Midbrain (tissue), 1 donor: ENCODE results near the gene SLC24A3.

Experiments used
- DNase-seq: peaks from one replicate; lab custom pipeline; 2025; lab: John Stamatoyannopoulos, UW

Gene SLC24A3

DNA sequence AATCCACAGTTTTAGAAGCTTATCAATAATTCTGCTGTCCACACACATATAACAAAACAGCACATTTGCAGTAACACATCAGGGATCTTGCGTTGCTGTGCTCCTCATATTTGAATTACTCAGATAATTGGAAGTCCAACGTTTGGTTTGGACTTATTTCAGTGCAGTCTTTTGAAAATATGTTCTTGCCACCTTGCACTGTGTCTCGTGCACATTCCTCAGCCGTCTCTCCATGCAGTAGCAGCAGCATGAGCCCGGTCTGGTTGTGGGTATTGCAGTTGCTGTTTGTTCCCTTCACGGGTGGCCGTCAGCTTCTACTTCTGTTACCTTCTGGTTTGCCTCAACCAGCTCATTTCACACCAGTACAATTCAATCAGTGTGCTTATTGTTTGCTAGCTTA is 215.5 kb downstream of the SLC24A3 start:
- no peak for DNase-seq

DNA sequence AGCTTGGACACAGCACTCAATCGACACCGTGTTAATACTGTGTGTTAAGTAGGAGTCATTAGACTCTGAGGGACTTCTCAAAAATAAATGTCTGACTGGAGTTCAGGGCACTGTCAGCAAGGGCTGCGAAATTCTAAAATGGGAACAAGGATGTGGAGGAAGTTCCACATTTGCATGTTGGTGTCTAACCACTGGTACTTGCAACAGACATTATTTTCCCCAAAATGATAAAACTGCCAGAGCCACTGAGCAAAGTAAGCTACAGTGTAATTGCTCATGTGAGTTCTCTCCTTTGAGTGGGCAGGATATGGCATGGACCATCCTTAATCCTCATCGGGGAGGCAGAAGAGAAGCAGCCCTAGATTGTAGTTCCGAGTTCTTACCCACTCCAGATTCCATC is 215.9 kb downstream of the SLC24A3 start:
- no peak for DNase-seq

DNA sequence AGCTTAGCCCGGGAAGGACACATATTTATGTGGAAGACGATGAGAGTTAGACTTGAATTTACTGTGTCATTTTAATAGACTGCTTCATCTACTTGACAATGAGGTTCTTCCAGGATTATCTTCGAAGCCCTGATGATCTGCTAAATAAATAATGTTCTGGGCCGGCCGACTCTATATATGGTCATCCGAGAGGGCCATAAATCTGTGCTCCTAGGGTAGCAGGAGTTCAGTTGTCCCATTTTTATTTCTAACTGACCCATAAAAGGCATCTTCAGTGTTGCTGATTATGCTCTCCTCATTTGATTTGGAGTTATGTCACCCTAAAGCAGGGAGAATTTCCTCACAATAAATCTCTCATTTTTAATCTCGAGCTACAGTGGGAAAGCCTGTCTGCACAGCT is 217.1 kb downstream of the SLC24A3 start:
- no peak for DNase-seq

DNA sequence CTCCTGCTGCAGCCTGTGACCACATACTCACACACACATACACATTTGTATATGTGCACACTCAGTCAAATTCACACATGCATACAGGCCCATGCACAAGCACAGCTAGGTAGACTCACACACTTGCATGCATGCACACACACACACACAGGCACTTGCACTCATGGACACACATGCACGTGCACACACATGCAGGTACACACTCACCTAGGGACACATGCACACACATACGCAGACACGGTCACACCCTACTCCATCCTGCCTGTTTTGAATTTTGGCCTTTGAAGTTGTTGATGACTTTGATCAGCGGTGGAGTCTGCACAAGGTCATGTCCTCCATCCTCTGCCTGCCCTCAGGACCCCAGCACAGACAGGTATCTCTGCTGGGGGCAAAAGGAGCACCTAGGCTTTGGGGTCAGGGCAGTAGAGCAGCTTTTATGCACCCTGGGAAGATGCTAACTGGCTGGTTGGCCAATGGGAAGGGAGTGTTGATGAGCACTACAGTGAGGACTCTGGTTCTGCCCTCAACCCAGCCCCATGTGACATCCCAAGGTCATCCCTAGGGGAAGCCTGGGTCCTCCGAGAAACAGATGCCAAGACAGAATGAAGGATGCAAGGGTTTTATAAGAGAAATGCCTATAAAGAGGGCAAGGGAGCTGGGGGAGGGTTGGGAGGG is 218.3 kb downstream of the SLC24A3 start:
- DNase-seq, result no peak

DNA sequence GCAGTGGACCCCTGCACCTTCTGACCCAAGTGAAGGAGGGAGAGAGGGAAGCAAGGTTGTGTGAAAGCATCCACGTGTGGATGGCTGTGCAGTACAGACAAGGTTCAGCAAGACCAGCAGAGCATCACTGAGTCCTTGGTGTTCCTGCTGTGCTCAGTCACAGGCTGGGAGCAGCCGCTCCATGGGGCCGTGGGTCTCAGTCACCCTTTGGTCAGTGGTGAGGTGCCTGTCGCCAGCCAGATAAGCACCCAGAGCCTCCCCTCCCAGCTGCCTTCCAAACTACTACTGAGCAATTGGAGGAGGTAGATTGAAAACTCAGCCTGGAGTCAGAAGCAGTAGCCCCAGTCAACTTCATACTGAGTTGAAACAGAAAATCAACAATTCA is 218.9 kb downstream of the SLC24A3 start:
- no peak for DNase-seq

DNA sequence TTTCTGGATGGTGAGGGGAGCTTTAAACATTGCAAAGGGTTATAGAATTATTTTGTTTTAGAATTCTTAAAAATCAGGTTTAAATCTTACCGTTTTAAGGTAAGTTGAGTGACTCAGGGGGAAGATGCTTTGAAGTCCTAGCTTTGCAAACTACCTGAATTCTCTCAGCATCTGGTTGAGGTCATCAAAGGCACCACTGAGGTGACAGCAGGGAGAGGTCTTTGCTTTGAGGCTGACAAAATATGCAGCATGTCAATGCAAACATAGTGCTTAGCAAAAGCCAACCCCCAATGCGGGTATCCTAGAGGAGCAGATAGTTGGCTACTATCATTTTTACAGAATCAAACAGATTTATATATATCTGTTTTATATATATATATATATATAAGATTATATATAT is 219.5 kb downstream of the SLC24A3 start:
- DNase-seq, result no peak

DNA sequence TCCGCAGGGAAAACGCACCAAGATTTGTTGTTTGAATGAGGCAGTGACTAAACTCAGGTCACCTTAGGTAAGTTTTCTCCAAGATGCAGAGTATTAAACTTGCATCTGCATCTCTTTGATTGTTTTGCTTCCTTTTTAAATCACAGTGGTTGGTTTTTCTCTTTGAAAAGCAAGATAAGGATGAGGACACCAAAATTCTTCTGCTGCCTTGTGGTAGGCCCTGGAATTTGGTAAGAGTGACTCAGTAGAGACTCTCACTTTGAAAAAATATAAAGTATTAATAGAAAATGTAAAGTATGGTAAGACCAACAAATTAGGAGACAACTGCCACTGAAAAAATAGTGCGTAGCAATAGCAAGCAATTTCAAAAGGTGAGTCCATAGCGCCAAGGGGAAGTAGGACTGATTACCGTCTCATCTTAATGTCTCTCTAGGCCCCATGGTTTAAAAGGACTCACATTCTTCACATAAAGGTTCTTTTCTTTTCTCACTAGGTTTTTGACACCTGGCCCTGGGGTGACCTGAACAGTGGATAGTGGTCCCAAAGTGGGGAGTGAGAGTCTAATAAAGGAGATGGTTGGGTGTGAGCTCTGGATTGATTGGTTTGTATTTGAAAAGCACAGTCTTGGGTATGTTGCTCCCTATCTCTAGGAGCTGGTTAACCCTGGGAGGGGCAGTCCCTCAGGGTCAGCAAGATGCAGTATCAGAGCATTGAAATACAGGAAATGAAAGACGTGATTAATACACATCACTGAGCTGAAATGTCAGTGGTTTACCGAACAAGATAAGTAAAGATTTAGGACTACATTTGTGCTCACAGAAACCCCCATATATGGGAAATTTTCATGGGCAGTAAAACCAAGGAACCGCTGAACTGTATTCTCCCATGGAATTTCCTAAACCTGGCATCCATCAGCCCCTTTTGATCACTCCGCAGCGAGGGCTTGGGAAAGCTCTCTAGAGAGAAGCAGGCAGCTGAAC is 221.2 kb downstream of the SLC24A3 start:
- DNase-seq, result no peak

DNA sequence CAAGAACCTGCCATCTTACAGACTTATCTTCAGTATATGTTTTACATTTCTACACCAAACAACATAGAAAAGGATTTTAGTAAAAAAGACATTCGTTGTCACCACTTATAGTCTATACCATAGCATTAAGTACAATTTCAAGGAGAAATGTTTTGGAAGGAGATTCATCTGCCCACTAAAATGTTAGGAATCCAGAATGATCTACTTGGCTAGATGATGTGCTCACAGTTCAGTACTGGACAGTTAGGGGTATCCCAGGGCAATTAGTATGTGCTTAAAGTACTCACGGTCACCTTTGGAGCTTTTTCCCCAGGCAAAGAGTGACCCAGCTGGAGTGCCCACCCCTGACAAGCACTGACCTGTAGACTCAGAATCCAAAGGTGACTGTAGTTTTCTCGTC is 222.9 kb downstream of the SLC24A3 start:
- DNase-seq, result no peak

DNA sequence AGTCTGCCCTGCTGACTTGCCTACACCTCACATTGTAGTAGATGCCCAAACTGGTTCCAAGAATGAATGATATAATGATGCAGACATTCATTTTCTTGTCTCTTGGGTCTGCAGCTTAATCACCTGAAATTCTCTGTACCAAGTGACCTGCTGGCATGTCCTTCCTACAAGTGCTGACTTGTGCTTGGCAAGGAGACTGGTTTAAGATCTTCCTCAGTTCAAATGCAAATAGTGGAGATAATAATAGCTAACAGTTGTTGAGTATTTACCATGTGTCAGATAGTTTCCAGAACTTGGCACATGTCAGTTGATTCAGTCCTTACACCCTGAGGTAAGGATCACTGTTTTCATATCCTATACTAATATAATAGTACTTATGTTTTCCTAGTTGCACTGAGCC is 223.4 kb downstream of the SLC24A3 start:
- no peak for DNase-seq

DNA sequence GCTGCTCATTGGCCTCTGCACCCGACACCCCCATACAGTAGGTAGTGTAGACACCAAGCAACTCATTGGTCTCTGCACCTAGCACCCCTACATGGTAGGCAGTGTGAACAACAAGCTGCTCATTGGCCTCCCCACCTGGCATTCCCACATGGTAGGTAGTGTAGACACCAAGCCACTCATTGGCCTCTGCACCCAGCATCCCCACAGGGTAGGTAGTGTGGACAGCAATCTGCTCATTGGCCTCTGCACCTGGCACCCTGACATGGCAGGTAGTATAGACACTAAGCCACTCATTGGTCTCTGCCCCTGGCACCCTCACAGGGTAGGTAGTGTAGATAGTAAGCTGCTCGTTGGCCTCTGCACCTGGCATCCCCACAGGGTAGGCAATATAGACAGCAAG is 226.0 kb downstream of the SLC24A3 start:
- DNase-seq, result no peak

DNA sequence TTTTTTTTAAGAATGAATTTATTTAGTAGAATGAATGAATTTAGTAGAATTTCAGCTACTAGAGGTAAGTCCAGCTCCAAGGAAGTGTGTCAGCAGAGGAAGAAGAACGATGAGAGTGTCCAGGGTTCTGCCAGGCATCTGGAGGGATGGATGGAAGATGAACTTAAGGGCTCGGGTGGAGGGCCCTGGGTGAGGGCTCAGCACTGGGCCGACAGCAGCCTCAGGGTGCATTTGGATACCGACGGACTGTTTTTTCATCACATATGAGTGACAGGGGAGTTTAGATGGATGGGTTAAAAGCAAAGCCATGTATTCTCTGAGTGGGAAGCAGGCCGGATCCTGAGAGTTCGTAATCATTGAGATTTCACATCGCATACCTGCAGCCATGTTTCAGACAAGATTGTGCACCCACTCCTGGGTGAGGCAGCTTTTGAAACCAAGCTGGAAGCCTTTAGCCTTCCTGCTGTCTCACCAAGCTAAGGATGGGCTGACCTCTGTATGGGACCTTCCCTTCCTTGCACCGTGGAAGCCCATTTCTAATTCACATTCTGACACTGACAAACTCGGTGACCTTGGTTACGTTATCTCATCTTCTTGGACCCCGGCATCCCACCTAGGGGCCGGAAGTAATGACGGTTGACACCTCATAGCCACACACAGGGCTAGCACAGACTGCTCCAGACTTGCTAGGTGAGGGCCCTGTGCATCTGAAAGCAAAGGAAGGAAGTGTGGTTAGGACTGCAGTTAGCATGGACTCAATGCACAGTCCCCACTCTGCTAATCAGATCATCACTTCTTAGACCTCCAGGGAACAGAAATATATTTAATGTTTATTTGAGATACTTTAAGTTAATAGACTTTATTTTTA is 228.5 kb downstream of the SLC24A3 start:
- DNase-seq, result no peak

DNA sequence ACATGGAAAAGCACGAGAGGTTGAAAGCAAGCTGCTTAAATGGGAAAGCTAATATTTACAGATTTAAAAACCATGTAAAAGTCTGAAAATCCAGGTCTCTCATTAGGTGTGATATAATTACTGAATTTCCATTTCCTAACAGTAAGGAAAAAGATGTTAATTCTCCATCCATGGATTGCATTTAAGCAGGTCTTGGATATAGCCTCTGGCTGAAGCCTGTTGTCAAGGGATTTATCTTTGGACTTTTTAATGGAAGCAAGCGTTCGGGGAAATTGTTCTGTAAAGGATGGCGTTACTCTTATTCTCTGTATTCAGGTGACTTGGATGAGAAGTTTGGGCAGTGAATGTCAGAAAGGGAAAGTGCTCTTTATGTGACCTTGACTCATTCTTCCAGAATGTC is 233.8 kb downstream of the SLC24A3 start:
- no peak for DNase-seq

DNA sequence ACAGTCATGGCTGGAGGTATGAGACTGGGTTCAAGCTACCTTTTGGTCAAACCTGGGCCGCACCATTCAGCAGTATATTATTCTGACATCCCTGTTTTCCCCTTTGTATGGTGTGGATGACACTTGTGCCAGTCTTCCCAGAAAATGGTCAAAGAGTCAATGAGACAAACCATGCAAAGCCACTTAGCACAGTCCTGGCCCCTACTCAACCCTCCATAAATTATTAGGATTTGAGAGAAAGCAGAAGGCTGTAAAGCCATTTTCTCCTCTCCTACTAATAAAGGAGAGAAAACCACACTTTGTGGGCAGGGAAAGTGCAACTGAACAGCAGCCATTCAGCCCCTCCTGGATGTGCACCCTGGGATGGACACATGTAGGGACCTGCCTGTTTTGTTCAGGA is 236.2 kb downstream of the SLC24A3 start:
- DNase-seq, result no peak

DNA sequence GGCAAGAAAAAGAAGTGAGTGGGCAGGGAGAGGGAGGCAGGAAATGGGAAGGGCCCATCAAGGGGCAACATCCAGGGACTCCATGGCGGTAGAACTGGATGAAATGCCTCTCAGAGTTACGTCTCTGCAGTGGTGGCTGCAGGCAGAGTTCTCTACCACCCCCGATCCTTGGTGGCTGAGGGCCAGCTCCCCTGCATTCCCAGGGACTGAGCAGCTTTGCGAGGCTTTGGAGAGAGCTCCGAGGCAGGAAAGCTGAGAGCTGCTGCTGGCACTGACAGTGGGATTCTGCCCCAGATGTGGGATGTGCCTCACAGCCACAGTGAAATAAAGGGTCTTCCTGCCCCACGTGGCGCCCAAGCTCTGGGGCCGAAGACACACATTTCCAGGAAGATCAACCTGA is 236.6 kb downstream of the SLC24A3 start:
- DNase-seq, result no peak

DNA sequence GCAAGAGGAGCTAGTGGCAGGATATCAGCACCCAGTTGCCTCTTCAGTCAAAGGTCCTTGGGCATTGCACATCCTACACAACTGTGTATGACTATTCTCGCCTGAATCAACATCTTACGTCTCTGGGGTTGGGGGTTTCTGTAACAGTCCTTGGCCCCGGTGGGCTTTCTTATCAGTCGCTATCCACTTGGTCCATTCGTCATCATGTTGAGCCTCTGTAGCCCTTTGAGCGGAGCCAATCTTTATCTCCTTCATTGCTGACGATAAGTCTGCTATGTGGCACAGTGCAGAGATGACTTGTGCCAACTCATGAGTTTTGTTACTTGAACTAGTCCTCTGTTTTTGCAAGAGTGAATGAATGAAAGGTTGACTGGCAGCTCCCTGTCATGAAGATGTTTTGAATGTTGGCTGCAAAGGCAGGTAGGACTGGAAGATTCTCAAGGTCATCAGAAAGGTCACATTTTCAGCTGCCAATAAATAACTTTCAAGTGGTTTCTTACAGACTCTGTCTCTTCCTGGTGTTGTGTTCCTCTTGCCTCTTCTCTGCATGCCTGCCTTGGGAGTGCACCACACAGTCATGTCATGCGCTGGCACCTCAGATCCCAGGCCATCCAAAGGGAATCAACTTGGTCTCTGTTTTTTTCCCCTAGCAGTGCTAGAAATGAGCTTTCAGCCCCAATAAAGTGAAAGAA is 238.9 kb downstream of the SLC24A3 start:
- DNase-seq, result no peak

DNA sequence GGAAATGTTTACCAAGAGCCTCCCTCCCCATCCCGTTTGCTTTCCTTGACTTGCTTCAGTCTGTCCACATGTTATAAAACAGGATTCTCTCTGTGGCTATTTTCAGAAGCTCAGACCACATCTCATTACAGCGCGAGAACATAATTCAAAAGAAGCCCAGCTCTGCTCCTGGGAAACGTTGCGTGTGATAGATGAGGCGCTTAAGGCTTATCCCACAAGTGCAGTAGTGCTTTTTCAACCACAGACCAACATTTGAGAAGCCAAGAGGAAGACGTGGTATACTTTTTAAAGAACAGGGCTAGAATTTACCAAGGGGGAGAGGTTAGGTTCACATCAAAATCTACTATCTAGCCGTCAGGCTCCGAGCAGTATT is 239.5 kb downstream of the SLC24A3 start:
- DNase-seq, result no peak

DNA sequence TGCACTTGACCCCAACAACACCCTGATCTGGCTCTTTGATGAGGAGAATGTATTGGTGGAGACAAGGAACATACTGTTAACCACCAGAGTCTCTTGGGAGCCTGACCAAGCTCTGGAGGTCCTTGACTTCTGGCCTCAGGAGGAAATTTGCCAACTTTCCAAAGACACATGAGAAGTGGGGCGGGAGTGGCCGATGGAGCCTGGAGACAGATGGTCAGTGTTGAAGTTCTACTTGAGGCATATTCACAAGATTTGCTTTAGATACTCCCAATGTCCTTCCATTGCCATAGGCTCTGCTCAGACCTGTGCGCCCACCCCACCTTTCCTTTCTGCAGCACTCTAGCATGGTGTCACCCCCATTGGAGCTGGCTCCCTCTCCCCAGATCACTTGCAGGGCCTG is 241.0 kb downstream of the SLC24A3 start:
- no peak for DNase-seq

DNA sequence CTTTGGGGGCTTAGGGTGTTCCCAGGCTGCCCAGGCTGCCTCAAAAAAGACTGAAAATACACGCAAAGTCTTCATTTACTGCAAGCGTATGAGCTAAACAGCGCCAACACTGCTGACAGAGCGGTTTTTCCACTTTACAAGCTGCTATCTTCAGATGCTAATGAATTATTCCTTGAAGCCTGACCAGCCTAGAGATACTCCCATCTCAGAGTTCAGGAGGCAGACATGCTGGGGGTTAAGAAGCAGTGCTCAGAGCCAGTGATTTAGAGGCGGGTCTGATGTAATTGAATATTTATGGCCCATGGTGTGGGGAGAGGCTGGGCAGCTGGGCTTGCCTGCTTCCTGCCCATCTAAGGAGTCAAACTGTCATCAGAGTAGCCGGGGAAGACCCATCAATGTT is 241.4 kb downstream of the SLC24A3 start:
- DNase-seq, result no peak

DNA sequence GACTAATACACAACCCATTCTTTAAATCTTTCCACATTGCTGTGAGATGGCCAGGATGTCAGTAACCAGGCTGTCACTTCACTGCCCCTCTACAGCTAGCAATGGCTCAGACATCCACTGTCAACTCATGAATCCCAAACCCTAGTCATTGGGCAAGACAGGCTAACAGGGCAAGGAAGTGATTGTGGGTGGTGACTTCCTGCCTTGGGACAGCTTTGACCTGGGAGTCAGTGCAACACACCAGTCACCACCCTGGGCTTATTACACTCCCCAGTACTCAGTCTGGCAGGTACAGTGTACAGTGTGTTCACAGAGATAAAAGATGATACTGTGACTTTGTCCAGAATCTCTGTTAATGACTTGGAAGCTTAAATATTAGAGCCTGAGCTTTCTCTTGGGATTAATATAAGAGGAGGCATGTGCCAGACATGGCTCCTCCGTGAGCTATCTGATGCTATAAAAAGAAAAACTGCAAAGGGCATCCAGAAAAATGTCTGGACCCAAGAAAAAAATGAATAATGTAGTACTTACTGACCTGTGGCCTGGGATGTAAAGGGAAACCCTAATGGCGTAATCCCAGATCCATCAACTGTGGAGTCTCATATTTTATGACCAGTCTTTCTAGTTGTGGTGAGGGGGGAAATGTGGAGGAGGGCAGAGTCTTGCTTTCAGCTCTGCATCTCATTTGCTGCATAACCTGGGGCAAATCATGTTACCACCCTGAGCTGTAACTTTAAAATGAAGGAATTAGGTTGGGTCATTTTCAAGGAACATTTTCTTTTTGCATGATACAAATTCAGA is 244.4 kb downstream of the SLC24A3 start:
- DNase-seq, result no peak

DNA sequence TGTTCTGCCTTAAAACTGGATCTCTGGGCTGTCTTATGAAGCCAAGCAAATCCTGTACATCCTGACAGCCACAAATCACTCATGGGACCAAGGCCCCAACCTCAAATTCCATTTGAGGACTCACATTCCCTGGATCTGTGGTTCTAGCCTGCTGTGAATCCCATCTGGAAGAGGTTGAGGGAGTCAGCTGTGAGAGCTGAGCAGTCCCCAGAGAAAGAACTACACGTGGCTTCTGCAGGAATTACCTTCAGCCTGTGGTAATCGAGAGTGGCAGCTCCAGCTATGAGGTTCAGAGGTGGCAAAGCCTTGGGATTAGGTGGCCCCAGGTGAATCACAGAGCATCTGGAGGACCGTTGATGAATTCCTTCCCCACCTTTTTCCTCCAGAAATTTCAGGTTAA is 245.2 kb downstream of the SLC24A3 start:
- no peak for DNase-seq

DNA sequence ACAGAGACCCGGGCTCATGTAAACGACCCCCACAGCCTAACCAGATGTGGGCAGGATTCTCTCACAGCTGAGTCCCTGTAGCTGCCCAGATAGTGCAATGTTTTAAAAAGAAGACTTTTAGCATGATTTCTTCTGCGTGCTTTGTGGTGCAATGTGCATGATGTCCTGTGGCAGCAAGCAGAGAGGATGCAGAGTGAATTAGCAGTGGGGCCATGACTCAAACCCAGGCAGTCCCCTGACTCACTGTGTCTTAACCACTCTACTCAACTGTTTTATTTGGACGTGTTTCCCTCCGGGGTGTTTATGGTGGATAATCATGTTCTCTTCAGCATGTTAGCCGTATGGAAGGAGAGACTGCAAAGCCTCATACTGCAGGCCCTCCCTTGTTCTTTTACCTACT is 247.9 kb downstream of the SLC24A3 start:
- no peak for DNase-seq
